Neural crest cell (in vitro differentiated cells): Measurements from ENCODE around the gene OPTN. TPM values are rescaled to one million over a fixed set of nuclear protein-coding genes. Genes with fewer than 3 reads are reported as not detected.
"Not testable (repeated sequence)": the region's sequence is repeated elsewhere in the genome, so short reads cannot be mapped to it uniquely, and the experiment has no call there.

Source experiments
- DNase-seq: peaks from one replicate; pipeline ENCODE4 v3.0.0; 2021; ENCODE audit warnings: low read depth, mixed read lengths, low spot score
- H3K27ac Mint-ChIP-seq: one replicate; pipeline ENCODE4 v1.8.0; 2021; ENCODE audit warnings: mild to moderate bottlenecking, mixed read lengths; ENCODE audit not compliant: unreplicated experiment
- H3K27me3 Mint-ChIP-seq: 2 replicates; pipeline ENCODE4 v1.8.0; 2021; ENCODE audit warnings: low read depth, mild to moderate bottlenecking, mixed read lengths
- H3K36me3 Mint-ChIP-seq: 2 replicates; pipeline ENCODE4 v1.8.0; 2021; ENCODE audit warnings: low read depth, mild to moderate bottlenecking, mixed read lengths
- H3K4me1 Mint-ChIP-seq: 2 replicates; pipeline ENCODE4 v1.8.0; 2021; ENCODE audit warnings: mixed read lengths
- H3K4me3 Mint-ChIP-seq: one replicate; pipeline ENCODE4 v1.8.0; 2021; ENCODE audit warnings: mild to moderate bottlenecking, mixed read lengths
- H3K9me3 Mint-ChIP-seq: 2 replicates; pipeline ENCODE4 v1.8.0; 2021; ENCODE audit warnings: mixed read lengths
- total RNA-seq: library from RNA; stranded (reverse); gene quantifications from 2 replicates; pipeline ENCODE4 v1.2.1, GENCODE V29; 2021
- TF ChIP-seq, protein P1 (sequence below): fragments of 200-600 bp; sonication (generic); conservative IDR thresholded peaks from 2 replicates; pipeline ENCODE4 v1.5.0; 2021; ENCODE audit warnings: antibody characterized with exemption, mild to moderate bottlenecking

The OPTN gene
- total RNA-seq, 1 donor from 2014 or later = 6.2 TPM

DNA sequence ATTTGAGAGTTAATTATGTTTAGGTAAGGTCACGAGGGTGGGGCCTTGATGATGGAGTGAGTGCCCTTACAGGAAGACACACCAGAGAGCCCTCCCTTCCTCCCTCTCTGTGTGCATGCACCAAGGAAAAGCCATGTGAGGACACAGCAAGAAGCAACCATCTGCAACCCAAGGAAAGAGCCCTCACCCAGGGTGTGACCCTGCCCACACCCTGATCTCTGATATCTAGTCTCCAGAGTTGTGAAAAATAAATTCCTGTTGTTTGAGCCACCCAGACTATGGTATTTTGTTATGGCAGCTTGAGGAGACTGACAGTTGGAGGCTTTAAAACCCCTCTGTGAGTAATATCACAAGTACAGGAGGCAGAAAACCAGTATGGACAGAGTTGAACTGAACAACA, 46.4 kb downstream of the OPTN start:
- Mint-ChIP-seq H3K27me3 (peaks cover 3% of the 10 kb centered on the region), H3K4me1 (no peaks in the 10 kb centered on the region), H3K9me3 (peaks cover 6% of the 10 kb centered on the region), H3K4me3 (no peak overlapping the region), H3K27ac (no peak overlapping the region), H3K36me3 (no peaks in the 10 kb centered on the region)
- no peak for DNase-seq
- TF ChIP-seq, protein P1, sequence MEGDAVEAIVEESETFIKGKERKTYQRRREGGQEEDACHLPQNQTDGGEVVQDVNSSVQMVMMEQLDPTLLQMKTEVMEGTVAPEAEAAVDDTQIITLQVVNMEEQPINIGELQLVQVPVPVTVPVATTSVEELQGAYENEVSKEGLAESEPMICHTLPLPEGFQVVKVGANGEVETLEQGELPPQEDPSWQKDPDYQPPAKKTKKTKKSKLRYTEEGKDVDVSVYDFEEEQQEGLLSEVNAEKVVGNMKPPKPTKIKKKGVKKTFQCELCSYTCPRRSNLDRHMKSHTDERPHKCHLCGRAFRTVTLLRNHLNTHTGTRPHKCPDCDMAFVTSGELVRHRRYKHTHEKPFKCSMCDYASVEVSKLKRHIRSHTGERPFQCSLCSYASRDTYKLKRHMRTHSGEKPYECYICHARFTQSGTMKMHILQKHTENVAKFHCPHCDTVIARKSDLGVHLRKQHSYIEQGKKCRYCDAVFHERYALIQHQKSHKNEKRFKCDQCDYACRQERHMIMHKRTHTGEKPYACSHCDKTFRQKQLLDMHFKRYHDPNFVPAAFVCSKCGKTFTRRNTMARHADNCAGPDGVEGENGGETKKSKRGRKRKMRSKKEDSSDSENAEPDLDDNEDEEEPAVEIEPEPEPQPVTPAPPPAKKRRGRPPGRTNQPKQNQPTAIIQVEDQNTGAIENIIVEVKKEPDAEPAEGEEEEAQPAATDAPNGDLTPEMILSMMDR = no peak

DNA sequence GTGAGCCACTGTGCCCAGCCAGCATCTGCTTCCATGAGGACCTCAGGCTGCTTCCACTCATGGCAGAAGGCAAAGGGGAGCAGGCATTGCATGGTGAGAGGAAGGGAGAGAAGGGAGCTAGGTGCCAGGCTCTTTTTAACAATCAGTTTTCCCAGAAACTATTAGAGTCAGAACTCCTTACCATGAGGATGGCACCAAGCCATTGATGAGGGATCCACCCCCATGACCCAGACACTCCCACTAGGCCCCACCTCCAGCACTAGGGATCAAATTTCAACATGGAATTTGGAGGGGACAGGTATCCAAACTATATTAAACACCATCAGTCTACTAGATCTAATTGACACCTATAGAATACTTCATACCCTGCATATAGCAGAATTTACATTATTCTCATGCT, 47.2 kb downstream of the OPTN start:
- H3K9me3 Mint-ChIP-seq = peaks cover 6% of the 10 kb centered on the region
- H3K4me3 Mint-ChIP-seq = no peak overlapping the region
- DNase-seq = no peak
- no peak overlapping the region for H3K27ac Mint-ChIP-seq
- no peaks in the 10 kb centered on the region for H3K36me3 Mint-ChIP-seq
- TF ChIP-seq, protein P1 = no peak
- peaks cover 3% of the 10 kb centered on the region for H3K27me3 Mint-ChIP-seq
- no peaks in the 10 kb centered on the region for H3K4me1 Mint-ChIP-seq

DNA sequence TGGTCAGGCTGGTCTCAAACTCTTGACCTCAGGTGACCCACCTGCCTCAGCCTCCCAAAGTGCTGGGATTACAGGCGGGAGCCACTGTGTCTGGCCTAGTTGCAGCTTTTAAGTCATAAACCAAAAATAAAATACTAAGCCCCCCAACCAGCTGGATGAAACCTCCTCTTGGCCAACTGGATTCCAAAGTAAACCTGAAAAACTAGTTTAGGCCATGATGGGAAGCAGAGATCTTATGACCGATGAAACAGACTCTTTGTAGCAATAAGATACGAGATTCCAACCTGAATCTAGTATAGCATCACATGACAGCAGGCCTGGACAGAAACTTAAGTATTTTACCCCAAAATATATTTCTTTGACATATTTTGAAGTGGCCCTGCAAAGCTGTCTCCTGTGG, 52.3 kb downstream of the OPTN start:
- peaks cover 3% of the 10 kb centered on the region for H3K9me3 Mint-ChIP-seq
- no peak overlapping the region for H3K4me3 Mint-ChIP-seq
- no peak overlapping the region for H3K27ac Mint-ChIP-seq
- peaks cover 3% of the 10 kb centered on the region for H3K27me3 Mint-ChIP-seq
- no peaks in the 10 kb centered on the region for H3K36me3 Mint-ChIP-seq
- no peak for DNase-seq
- H3K4me1 Mint-ChIP-seq = no peaks in the 10 kb centered on the region
- TF ChIP-seq, protein P1 = no peak

DNA sequence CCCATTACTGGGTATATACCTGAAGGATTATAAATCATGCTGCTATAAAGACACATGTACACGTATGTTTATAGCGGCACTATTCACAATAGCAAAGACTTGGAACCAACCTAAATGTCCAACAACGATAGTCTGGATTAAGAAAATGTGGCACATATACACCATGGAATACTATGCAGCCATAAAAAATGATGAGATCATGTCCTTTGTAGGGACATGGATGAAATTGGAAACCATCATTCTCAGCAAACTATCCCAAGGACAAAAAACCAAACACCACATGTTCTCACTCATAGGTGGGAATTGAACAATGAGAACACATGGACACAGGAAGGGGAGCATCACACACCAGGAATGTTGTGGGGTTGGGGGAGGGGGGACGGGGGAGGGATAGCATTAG, 55.9 kb downstream of the OPTN start:
- not testable (repeated sequence) for H3K36me3 Mint-ChIP-seq, H3K27ac Mint-ChIP-seq, H3K27me3 Mint-ChIP-seq, H3K4me3 Mint-ChIP-seq, H3K4me1 Mint-ChIP-seq, H3K9me3 Mint-ChIP-seq, DNase-seq

DNA sequence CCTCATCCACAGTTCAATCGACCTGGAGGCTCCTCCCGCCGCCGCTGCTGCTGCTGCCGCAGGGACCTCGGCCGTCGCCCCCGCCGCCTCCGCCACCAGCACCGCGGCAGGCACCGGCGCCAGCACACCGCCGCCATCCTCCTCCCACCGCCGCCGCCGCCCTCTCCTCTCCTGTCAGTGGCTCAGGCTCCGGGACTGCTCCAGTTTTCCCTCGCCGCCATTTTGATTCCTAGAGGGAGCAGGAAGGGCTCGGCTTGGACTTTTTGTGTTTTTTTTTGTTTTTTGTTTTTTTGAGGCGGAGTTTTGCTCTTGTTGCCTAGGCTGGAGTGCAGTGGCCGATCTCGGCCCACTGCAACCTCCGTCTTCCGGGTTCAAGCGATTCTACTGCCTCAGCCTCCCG, 58.4 kb downstream of the OPTN start:
- TF ChIP-seq, protein P1 = no peak
- H3K36me3 Mint-ChIP-seq = no peaks in the 10 kb centered on the region
- H3K27me3 Mint-ChIP-seq = no peaks in the 10 kb centered on the region
- H3K4me1 Mint-ChIP-seq = peaks cover 18% of the 10 kb centered on the region
- no peak overlapping the region for H3K27ac Mint-ChIP-seq
- H3K4me3 Mint-ChIP-seq = no peak overlapping the region
- no peaks in the 10 kb centered on the region for H3K9me3 Mint-ChIP-seq
- DNase-seq = no peak

DNA sequence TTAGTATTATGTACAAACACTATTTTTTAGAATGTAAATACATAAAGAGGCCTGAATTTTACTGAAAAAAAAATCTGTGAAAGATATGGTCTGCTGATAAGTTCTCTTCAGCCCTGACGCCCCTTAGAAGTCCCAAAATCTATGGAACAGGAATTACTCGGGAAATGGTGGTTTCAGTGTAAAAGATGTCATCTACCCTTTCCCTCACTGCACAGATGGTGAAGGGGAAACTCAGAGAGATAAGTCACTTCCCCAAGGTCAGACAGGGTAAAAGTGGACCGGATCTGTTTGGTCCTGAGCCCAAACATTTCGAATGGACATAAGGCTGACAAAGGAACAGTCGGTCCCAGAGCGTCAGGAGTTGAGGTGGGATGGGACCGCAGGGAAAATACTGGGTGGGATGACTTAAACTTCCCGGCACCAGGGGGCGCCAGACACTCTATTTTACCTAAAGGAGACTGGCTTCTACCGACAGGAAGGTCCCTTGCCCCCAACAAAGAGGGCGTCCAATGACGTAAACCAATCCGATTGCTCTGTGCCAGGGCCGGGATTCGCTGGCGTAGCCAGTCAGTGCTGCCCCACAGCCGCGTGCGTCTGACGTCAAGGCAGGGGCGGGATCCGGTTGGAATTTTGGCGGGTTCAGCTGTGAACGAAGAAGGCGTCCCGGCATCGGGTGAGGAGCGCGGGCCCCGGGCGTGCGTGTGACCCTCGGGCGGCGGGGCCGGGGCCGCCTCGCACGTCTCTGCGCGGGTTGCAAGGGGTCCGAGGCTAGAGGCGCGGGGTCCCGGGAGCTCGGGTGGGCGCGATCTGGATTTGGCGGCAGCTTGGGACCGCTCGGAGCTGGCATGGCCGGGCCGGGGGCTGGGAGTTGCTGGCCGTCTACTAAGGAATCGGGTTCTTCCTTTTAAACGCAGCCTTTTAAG, 61.2 kb downstream of the OPTN start, which contains the start of gene MCM10:
TSS of gene MCM10 (plus strand) at position 625 of the 923 bp plus-strand sequence. CDS start 2,645 bp downstream, outside the sequence.
- Mint-ChIP-seq H3K27me3 (no peaks in the 10 kb centered on the region), H3K36me3 (peaks cover 3% of the 10 kb centered on the region), H3K4me1 (peaks cover 26% of the 10 kb centered on the region), H3K27ac (peak within 1 kb of the TSS; percentile 93), H3K9me3 (no peaks in the 10 kb centered on the region), H3K4me3 (peak within 1 kb of the TSS; percentile 88)
- peak; percentile 99 for DNase-seq
- TF ChIP-seq, protein P1 = peak; percentile 96
